Measurements from ENCODE around the gene DNM3.

DNM3 gene

DNA sequence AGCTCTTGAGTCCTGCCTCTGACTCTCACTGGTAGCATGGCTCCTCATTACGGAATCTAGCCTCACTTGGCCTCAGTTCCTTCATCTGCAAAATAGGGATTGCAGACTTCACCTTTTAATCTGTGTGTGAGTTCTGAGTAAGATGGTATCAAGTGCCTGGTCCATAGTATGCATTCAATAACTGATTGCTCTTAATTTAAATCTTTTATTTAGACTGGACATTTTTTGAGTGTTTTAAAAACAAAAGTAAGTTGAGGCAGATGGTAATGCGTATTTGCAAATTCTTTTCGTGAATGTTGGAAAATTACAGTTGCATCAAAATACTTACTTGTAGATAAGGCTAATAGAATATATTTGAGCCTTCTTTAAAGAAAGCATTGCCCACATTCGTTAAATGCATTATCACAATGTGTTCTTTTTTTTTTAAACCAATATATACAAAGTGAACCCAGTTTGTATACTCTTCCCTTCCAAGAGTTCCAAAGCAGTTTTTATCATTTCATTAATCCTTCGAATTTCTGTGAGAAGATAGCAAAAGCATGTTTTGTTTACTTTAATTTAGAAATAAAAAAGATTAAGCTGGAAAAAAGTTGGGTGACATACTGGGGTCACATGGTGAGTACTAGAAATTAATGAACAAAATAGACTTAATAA is 8.1 kb downstream of the DNM3 start:
- TF ChIP-seq, protein P1, sequence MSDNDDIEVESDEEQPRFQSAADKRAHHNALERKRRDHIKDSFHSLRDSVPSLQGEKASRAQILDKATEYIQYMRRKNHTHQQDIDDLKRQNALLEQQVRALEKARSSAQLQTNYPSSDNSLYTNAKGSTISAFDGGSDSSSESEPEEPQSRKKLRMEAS (IDR thresholded peaks at IDR 0.05): no peak
- TF ChIP-seq YY1 (IDR thresholded peaks at IDR 0.05; ENCODE audit: low read depth) (no peak), FOXM1 (IDR thresholded peaks at IDR 0.05; ENCODE audit: borderline replicate concordance, low read depth) (no peak), TEAD4 (IDR thresholded peaks at IDR 0.05) (no peak), CREB1 (IDR thresholded peaks at IDR 0.05; ENCODE audit: low read depth) (no peak), ZBTB7A (IDR thresholded peaks at IDR 0.05; ENCODE audit: low read depth) (no peak), RAD21 (IDR thresholded peaks at IDR 0.05; ENCODE audit: low read depth) (no peak), NFIC (IDR thresholded peaks at IDR 0.05) (no peak), TCF12 (IDR thresholded peaks at IDR 0.05; ENCODE audit: low read depth) (no peak)

DNA sequence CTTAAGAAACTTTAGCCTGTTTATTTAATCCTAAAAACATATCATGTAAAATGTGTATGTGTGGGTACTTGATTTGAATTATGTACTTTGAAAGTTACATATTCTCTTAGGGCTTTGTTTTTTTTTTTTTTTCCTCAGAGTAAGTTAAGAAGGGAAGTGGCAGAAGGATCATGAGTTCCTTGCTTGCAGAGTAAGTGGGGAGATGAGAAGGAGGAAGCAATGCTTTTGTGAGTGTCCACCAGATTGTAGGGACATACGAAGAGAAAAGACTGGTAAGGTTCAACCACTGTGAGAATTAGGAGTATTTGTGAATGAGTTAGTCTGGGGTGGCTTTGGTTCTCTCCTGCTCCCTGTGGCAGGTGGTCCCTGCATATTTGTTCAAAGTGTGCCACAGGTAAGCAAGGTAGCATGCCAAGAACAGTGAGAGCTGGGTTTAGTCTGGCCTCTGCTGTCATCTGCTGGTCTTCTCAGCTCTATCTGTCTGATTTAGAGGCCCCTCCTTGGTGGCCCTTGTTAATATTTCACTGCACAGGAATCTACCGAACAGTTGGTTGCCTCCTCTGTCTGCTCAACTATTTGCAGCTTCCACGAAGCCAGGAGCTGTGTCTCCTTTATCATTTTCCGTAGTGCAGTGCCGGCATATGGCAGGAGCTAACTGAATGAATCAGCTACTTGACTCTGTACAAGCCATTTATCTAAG is 9.5 kb downstream of the DNM3 start:
- TF ChIP-seq EP300 (IDR thresholded peaks at IDR 0.05; ENCODE audit: borderline replicate concordance) (no peak), TAF1 (IDR thresholded peaks at IDR 0.05; ENCODE audit: low read depth) (no peak), ZBTB7A (IDR thresholded peaks at IDR 0.05; ENCODE audit: low read depth) (no peak), YY1 (IDR thresholded peaks at IDR 0.05; ENCODE audit: low read depth) (no peak), RAD21 (IDR thresholded peaks at IDR 0.05; ENCODE audit: low read depth) (no peak), NFIC (IDR thresholded peaks at IDR 0.05) (no peak), CEBPB (IDR thresholded peaks at IDR 0.05) (no peak), EGR1 (IDR thresholded peaks at IDR 0.05) (no peak), TEAD4 (IDR thresholded peaks at IDR 0.05) (no peak)
- TF ChIP-seq, protein P2, sequence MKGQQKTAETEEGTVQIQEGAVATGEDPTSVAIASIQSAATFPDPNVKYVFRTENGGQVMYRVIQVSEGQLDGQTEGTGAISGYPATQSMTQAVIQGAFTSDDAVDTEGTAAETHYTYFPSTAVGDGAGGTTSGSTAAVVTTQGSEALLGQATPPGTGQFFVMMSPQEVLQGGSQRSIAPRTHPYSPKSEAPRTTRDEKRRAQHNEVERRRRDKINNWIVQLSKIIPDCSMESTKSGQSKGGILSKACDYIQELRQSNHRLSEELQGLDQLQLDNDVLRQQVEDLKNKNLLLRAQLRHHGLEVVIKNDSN (IDR thresholded peaks at IDR 0.05): no peak
- TF ChIP-seq, protein P1 (IDR thresholded peaks at IDR 0.05): no peak
- TF ChIP-seq, protein P3, sequence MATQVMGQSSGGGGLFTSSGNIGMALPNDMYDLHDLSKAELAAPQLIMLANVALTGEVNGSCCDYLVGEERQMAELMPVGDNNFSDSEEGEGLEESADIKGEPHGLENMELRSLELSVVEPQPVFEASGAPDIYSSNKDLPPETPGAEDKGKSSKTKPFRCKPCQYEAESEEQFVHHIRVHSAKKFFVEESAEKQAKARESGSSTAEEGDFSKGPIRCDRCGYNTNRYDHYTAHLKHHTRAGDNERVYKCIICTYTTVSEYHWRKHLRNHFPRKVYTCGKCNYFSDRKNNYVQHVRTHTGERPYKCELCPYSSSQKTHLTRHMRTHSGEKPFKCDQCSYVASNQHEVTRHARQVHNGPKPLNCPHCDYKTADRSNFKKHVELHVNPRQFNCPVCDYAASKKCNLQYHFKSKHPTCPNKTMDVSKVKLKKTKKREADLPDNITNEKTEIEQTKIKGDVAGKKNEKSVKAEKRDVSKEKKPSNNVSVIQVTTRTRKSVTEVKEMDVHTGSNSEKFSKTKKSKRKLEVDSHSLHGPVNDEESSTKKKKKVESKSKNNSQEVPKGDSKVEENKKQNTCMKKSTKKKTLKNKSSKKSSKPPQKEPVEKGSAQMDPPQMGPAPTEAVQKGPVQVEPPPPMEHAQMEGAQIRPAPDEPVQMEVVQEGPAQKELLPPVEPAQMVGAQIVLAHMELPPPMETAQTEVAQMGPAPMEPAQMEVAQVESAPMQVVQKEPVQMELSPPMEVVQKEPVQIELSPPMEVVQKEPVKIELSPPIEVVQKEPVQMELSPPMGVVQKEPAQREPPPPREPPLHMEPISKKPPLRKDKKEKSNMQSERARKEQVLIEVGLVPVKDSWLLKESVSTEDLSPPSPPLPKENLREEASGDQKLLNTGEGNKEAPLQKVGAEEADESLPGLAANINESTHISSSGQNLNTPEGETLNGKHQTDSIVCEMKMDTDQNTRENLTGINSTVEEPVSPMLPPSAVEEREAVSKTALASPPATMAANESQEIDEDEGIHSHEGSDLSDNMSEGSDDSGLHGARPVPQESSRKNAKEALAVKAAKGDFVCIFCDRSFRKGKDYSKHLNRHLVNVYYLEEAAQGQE (IDR thresholded peaks at IDR 0.05; ENCODE audit: low read depth): no peak

DNA sequence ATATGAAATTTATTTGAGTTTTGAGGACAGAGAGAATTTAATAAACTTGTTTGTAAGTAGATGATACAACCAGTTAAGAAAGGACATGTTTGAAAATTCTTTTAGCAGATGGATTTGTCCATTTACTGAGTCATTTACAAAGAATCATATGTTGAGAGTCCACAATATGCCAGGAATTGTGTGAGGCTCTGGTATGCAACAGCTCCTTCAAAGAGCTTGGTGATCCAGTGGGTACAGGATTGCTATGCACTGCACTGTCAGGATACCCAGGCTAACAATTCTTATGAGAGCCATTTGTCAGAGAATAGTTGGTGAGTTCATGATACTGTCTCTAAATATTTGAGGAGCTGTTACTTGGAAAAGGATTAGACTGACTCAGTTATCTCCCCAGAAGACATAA is 11.0 kb downstream of the DNM3 start:
- TF ChIP-seq TEAD4 (IDR thresholded peaks at IDR 0.05): no peak
- TF ChIP-seq YY1 (IDR thresholded peaks at IDR 0.05; ENCODE audit: low read depth): no peak
- TF ChIP-seq ZBTB7A (IDR thresholded peaks at IDR 0.05; ENCODE audit: low read depth): no peak
- TF ChIP-seq, protein P2 (IDR thresholded peaks at IDR 0.05): no peak
- TF ChIP-seq, protein P3 (IDR thresholded peaks at IDR 0.05; ENCODE audit: low read depth): no peak
- TF ChIP-seq NFIC (IDR thresholded peaks at IDR 0.05): no peak
- TF ChIP-seq TAF1 (IDR thresholded peaks at IDR 0.05; ENCODE audit: low read depth): no peak
- TF ChIP-seq EP300 (IDR thresholded peaks at IDR 0.05; ENCODE audit: borderline replicate concordance): no peak
- TF ChIP-seq TCF12 (IDR thresholded peaks at IDR 0.05; ENCODE audit: low read depth): no peak
- TF ChIP-seq EGR1 (IDR thresholded peaks at IDR 0.05): no peak
- no peak for TF ChIP-seq CEBPB (IDR thresholded peaks at IDR 0.05)
- no peak for TF ChIP-seq FOXM1 (IDR thresholded peaks at IDR 0.05; ENCODE audit: borderline replicate concordance, low read depth)
- TF ChIP-seq, protein P1 (IDR thresholded peaks at IDR 0.05): no peak
- TF ChIP-seq CREB1 (IDR thresholded peaks at IDR 0.05; ENCODE audit: low read depth): no peak
- no peak for TF ChIP-seq RAD21 (IDR thresholded peaks at IDR 0.05; ENCODE audit: low read depth)

DNA sequence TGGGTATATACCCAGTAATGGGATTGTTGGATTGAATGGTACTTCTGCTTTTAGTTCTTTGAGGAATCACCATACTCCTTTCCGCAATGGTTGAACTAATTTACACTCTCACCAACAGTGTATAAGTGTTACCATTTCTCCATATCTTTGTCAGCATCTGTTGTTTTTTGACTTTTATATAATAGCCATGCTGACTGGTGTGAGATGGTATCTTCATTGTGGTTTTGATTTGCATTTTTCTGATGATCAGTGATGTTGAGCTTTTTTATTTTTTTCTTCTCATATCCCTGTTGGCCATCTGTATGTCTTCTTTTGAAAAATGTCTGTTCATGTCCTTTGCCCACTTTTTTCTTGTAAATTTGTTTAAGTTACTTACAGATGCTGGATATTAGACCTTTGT is 14.1 kb downstream of the DNM3 start:
- TF ChIP-seq FOXM1 (IDR thresholded peaks at IDR 0.05; ENCODE audit: borderline replicate concordance, low read depth) (no peak), RAD21 (IDR thresholded peaks at IDR 0.05; ENCODE audit: low read depth) (no peak), EP300 (IDR thresholded peaks at IDR 0.05; ENCODE audit: borderline replicate concordance) (no peak), ZBTB7A (IDR thresholded peaks at IDR 0.05; ENCODE audit: low read depth) (no peak), EGR1 (IDR thresholded peaks at IDR 0.05) (no peak), CEBPB (IDR thresholded peaks at IDR 0.05) (no peak), NFIC (IDR thresholded peaks at IDR 0.05) (no peak), YY1 (IDR thresholded peaks at IDR 0.05; ENCODE audit: low read depth) (no peak), TEAD4 (IDR thresholded peaks at IDR 0.05) (no peak), TAF1 (IDR thresholded peaks at IDR 0.05; ENCODE audit: low read depth) (no peak), TCF12 (IDR thresholded peaks at IDR 0.05; ENCODE audit: low read depth) (no peak), CREB1 (IDR thresholded peaks at IDR 0.05; ENCODE audit: low read depth) (no peak)
- TF ChIP-seq, protein P1 (IDR thresholded peaks at IDR 0.05): no peak
- TF ChIP-seq, protein P3 (IDR thresholded peaks at IDR 0.05; ENCODE audit: low read depth): no peak
- TF ChIP-seq, protein P2 (IDR thresholded peaks at IDR 0.05): no peak
